Ovary (tissue), 9 donors: Measurements from ENCODE around the gene TRIM3. TPM values are rescaled to one million over a fixed set of nuclear protein-coding genes. Genes with fewer than 3 reads are reported as not detected.
A peak's percentile ranks its signal among the peaks of the same experiment; 100 is the strongest.

Experiments used
- DNase-seq, 5 donors: peaks; one replicate each; pipeline ENCODE4 v3.0.0-alpha.2; 2019 to 2020
- H3K27ac ChIP-seq, 2 donors: fragments of 200-600 bp; one replicate each; pipeline versions ENCODE4 v1.5.1 to v1.8.0; 2019 to 2022
- H3K27me3 ChIP-seq: fragments of 200-600 bp; one replicate; pipeline ENCODE4 v1.8.0; 2022
- H3K36me3 ChIP-seq: fragments of 200-600 bp; sonication (generic); one replicate; pipeline ENCODE4 v1.5.1; 2019
- H3K4me1 ChIP-seq: one replicate; pipeline ENCODE4 v1.8.1; 2013; ENCODE audit warnings: mild to moderate bottlenecking, moderate library complexity; ENCODE audit not compliant: insufficient read depth
- H3K4me3 ChIP-seq: fragments of 200-600 bp; sonication (generic); one replicate; pipeline ENCODE4 v1.5.1; 2017
- H3K9me3 ChIP-seq, 2 donors: fragments of 200-600 bp in 1 of 2; sonication (generic) in 1 of 2; one replicate each; pipeline versions ENCODE4 v1.5.1 to v1.8.1; 2013 to 2019; ENCODE audit warnings: mild to moderate bottlenecking in 1 of 2, moderate library complexity in 1 of 2
- CTCF ChIP-seq, 3 donors: fragments of 450-650 bp in 2 of 3; fragments of 200-600 bp in 1 of 3; IDR thresholded peaks; one replicate each; pipeline versions ENCODE4 v1.5.1 to v1.8.0; 2016 to 2022; ENCODE audit warnings: antibody characterized with exemption in 3 of 3, mild to moderate bottlenecking in 1 of 3
- EP300 ChIP-seq: sonication (generic); formaldehyde crosslinking; IDR thresholded peaks from one replicate; pipeline ENCODE4 v1.6.1; 2017; ENCODE audit warnings: antibody characterized with exemption
- POLR2A ChIP-seq: fragments of 450-650 bp; IDR thresholded peaks from one replicate; pipeline ENCODE4 v1.6.1; 2017; ENCODE audit warnings: antibody characterized with exemption, mild to moderate bottlenecking, moderate library complexity
- WGBS, 3 donors: extraction: QIAGEN DNeasy Blood & Tissue Kit in 1 of 3; methylation state at CpG; one replicate each; pipeline versions ENCODE4 v1.1.5 to v1.1.7; 2013 to 2017; 5-methylcytosine and 5-hydroxymethylcytosine counted together
- intact Hi-C, 4 donors: fragments of 100-400 bp; cut with DNase I; formaldehyde crosslinking; loops; one replicate each; pipeline versions ENCODE4 v1.11.0 to v1.15.1; 2022 to 2023
- polyA plus RNA-seq, 2 donors: library from polyadenylated mRNA; stranded (reverse); fragments of 200-250 nt in 1 of 2; fragments of 350-450 nt in 1 of 2; fragmentation: Illumina TruSeq in 1 of 2; extraction: RNeasy Lipid Tissue Mini Kit (QIAGEN cat#74804) in 1 of 2; gene quantifications; one replicate each; pipeline ENCODE4 v1.2.3, GENCODE V29; 2013 to 2014
- total RNA-seq, 7 donors: library from RNA; depleted of rRNA in 2 of 7; stranded (reverse); fragments of >200 nt in 2 of 7; fragmentation: NEBNext Ultra II Directional in 3 of 7; extraction: Animal tissue kit (Norgen Biotek cat#: 25700) in 3 of 7; gene quantifications; one replicate each; pipeline versions ENCODE4 v1.1.0 to v1.2.4, GENCODE V29; 2016 to 2023
- donor health status: DM: no; HTN: no; CAD: no; lungs with moderate emphysema.
- donor health status: DM: no; HTN: no; CAD: no.
- donor health status: Bipolar disorder and iron deficiency.
- donor health status: DM: yes; HTN: yes; CAD: no.
- donor health status: DM: no; HTN: no; CAD: no.
- donor health status: DM: yes; HTN: yes; CAD: no.

Gene TRIM3
- total and polyA plus RNA-seq, 9 donors, result 9.7 to 27.4 (median 18.4) TPM

GRCh38 chr11:6480299-6480914, 6.7 kb upstream of the TRIM3 start:
- WGBS, 3 donors, result 42 to 54% (median 53%) methylated on average over 9 of the region's 9 CpGs
- Histone ChIP-seq H3K36me3 (no peaks in the 10 kb centered on the region), H3K27ac (peak overlapping the region; percentile 63 to 90), H3K4me3 (peak overlapping the region; percentile 67), H3K4me1 (peaks cover 9% of the 10 kb centered on the region), H3K9me3 (no peaks in the 10 kb centered on the region), H3K27me3 (no peaks in the 10 kb centered on the region)
- peak in 1 of 5 donors; percentile 14 for DNase-seq
- TF ChIP-seq EP300 (no peak), CTCF (IDR thresholded peaks at IDR 0.05) (no peak), POLR2A (no peak)
- intact Hi-C loops, result loop anchor here in 1 of 4 donors (5.0 kb wide), 1 partner anchor 137 kb away; the partner anchor contains the start of gene TPP1

- Histone ChIP-seq H3K27me3 (no peaks in the 10 kb centered on the region), H3K36me3 (no peaks in the 10 kb centered on the region), H3K4me1 (peaks cover 8% of the 10 kb centered on the region), H3K4me3 (no peak overlapping the region), H3K27ac (no peak overlapping the region), H3K9me3 (no peaks in the 10 kb centered on the region)
- WGBS, 3 donors, result 86 to 90% (median 88%) methylated on average over 4 of the region's 4 CpGs
- no peak for DNase-seq
- TF ChIP-seq CTCF (IDR thresholded peaks at IDR 0.05) (no peak), EP300 (no peak), POLR2A (no peak)
- intact Hi-C loops, result loop anchor here in 2 of 4 donors (10.0 kb wide), 2 partner anchors 128 to 242 kb away; partner anchors contain the start of genes CNGA4 (in 1 of the 2), FHIP1B (in 1 of the 2), ILK (in 1 of the 2) and RRP8 (in 1 of the 2)
Measured at GRCh38 chr11:6476571-6476970, 2.8 kb upstream of the TRIM3 start.

- intact Hi-C loops, result loop anchor here in 2 of 4 donors (10.0 kb wide), 2 partner anchors 129 to 241 kb away; partner anchors contain the start of genes CNGA4 (in 1 of the 2), FHIP1B (in 1 of the 2), ILK (in 1 of the 2) and RRP8 (in 1 of the 2)
- 63 to 68% (median 64%) methylated on average over 5 of the region's 5 CpGs for WGBS, 3 donors
- H3K4me3 ChIP-seq, result no peak overlapping the region
- TF ChIP-seq EP300, result no peak
- no peak for TF ChIP-seq POLR2A
- TF ChIP-seq CTCF (IDR thresholded peaks at IDR 0.05), result no peak
- no peaks in the 10 kb centered on the region for H3K27me3 ChIP-seq
- no peaks in the 10 kb centered on the region for H3K36me3 ChIP-seq
- H3K4me1 ChIP-seq, result peaks cover 8% of the 10 kb centered on the region
- DNase-seq, result no peak
- H3K27ac ChIP-seq, result no peak overlapping the region
- no peaks in the 10 kb centered on the region for H3K9me3 ChIP-seq
Measured at GRCh38 chr11:6475936-6476335, 2.2 kb upstream of the TRIM3 start.

GRCh38 chr11:6474806-6475500, 1.2 kb upstream of the TRIM3 start:
- Histone ChIP-seq H3K27me3 (no peaks in the 10 kb centered on the region), H3K4me3 (no peak overlapping the region), H3K4me1 (peaks cover 6% of the 10 kb centered on the region), H3K36me3 (no peaks in the 10 kb centered on the region), H3K9me3 (no peaks in the 10 kb centered on the region), H3K27ac (peak overlapping the region in 1 of 2 donors; percentile 80)
- 52 to 60% (median 58%) methylated on average over 3 of the region's 3 CpGs for WGBS, 3 donors
- TF ChIP-seq EP300 (no peak), POLR2A (no peak), CTCF (IDR thresholded peaks at IDR 0.05) (no peak)
- intact Hi-C loops, result loop anchor here in 2 of 4 donors (10.0 kb wide), 2 partner anchors 130 to 240 kb away; partner anchors contain the start of genes CNGA4 (in 1 of the 2), FHIP1B (in 1 of the 2), ILK (in 1 of the 2) and RRP8 (in 1 of the 2)
- no peak for DNase-seq
